WTC11 (cell line): ENCODE results near the gene IZUMO1.

ENCODE experiments used
- CBFB ChIP-seq: sonication (generic); formaldehyde crosslinking; IDR thresholded peaks from 2 replicates; pipeline ENCODE4 v1.8.1; 2022; ENCODE audit warnings: mild to moderate bottlenecking, low read depth, missing genetic modification reagents
- ESRRA ChIP-seq: sonication (generic); formaldehyde crosslinking; IDR thresholded peaks from 2 replicates; pipeline ENCODE4 v1.8.1; 2022; ENCODE audit warnings: mild to moderate bottlenecking, missing genetic modification reagents, borderline replicate concordance
- JUN ChIP-seq: sonication (generic); formaldehyde crosslinking; IDR thresholded peaks from 2 replicates; pipeline ENCODE4 v1.8.0; 2023; ENCODE audit warnings: mild to moderate bottlenecking, missing genetic modification reagents
- MYBL2 ChIP-seq: sonication (generic); formaldehyde crosslinking; IDR thresholded peaks from 2 replicates; pipeline ENCODE4 v1.8.1; 2023; ENCODE audit warnings: mild to moderate bottlenecking, moderate library complexity, missing genetic modification reagents
- NR2C2 ChIP-seq: sonication (generic); formaldehyde crosslinking; IDR thresholded peaks from 2 replicates; pipeline ENCODE4 v1.8.0; 2022; ENCODE audit warnings: mild to moderate bottlenecking, missing genetic modification reagents
- SMAD3 ChIP-seq: sonication (generic); formaldehyde crosslinking; IDR thresholded peaks from 2 replicates; pipeline ENCODE4 v1.8.0; 2022; ENCODE audit warnings: missing genetic modification reagents, mild to moderate bottlenecking, borderline replicate concordance
- TEAD4 ChIP-seq: sonication (generic); formaldehyde crosslinking; IDR thresholded peaks from 2 replicates; pipeline ENCODE4 v1.8.0; 2022; ENCODE audit warnings: mild to moderate bottlenecking, missing genetic modification reagents
- ZNF121 ChIP-seq: sonication (generic); formaldehyde crosslinking; IDR thresholded peaks from 2 replicates; pipeline ENCODE4 v1.8.0; 2023; ENCODE audit warnings: missing genetic modification reagents
- TF ChIP-seq, protein P1 (sequence below): fragments of 200-600 bp; IDR thresholded peaks from 2 replicates; pipeline ENCODE4 v1.8.0; 2022; ENCODE audit warnings: antibody characterized with exemption
- TF ChIP-seq, protein P2 (sequence below): sonication (generic); formaldehyde crosslinking; IDR thresholded peaks from 2 replicates; pipeline ENCODE4 v1.8.1; 2023; ENCODE audit warnings: mild to moderate bottlenecking, moderate library complexity, missing genetic modification reagents

DNA sequence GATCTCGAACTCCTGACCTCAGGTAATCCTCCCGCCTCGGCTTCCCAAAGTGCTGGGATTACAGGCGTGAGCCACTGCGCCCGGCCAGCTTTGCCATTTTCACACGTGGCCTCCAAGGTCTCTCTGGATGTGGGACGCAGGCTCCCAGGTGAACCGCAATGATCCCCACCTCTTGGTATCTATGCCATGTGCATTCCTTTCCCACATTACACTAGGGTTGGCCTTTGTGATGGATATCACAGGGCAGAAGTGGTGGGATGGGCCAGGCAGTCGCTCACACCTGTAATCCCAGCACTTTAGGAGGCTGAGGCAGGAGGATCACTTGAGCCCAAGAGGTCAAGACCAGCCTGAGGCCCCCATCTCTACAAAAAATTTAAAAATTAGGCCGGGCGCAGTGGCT, 31.0 kb upstream of the IZUMO1 start:
- TF ChIP-seq, protein P1, sequence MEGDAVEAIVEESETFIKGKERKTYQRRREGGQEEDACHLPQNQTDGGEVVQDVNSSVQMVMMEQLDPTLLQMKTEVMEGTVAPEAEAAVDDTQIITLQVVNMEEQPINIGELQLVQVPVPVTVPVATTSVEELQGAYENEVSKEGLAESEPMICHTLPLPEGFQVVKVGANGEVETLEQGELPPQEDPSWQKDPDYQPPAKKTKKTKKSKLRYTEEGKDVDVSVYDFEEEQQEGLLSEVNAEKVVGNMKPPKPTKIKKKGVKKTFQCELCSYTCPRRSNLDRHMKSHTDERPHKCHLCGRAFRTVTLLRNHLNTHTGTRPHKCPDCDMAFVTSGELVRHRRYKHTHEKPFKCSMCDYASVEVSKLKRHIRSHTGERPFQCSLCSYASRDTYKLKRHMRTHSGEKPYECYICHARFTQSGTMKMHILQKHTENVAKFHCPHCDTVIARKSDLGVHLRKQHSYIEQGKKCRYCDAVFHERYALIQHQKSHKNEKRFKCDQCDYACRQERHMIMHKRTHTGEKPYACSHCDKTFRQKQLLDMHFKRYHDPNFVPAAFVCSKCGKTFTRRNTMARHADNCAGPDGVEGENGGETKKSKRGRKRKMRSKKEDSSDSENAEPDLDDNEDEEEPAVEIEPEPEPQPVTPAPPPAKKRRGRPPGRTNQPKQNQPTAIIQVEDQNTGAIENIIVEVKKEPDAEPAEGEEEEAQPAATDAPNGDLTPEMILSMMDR: no peak
- TF ChIP-seq ESRRA (CRISPR knock-in tag) (no peak), SMAD3 (CRISPR knock-in tag) (no peak), JUN (CRISPR knock-in tag) (no peak), TEAD4 (CRISPR knock-in tag) (no peak), NR2C2 (CRISPR knock-in tag) (no peak), ZNF121 (0 out of 2 replicates have a peak, but pooled peaks have one; percentile 8), CBFB (no peak), MYBL2 (no peak)
- TF ChIP-seq, protein P2, sequence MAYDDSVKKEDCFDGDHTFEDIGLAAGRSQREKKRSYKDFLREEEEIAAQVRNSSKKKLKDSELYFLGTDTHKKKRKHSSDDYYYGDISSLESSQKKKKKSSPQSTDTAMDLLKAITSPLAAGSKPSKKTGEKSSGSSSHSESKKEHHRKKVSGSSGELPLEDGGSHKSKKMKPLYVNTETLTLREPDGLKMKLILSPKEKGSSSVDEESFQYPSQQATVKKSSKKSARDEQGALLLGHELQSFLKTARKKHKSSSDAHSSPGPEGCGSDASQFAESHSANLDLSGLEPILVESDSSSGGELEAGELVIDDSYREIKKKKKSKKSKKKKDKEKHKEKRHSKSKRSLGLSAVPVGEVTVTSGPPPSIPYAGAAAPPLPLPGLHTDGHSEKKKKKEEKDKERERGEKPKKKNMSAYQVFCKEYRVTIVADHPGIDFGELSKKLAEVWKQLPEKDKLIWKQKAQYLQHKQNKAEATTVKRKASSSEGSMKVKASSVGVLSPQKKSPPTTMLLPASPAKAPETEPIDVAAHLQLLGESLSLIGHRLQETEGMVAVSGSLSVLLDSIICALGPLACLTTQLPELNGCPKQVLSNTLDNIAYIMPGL: no peak
